Erythroblast (primary cell): ENCODE measurements around the gene TOMM34.

Source experiments
- GATA1 ChIP-seq: IDR thresholded peaks from 2 replicates; pipeline ENCODE4 v1.6.1; 2011; ENCODE audit warnings: low read depth, mild to moderate bottlenecking, control low read depth, low read length, moderate library complexity
- POLR2A ChIP-seq: IDR thresholded peaks from 2 replicates; pipeline ENCODE4 v1.6.1; 2011; ENCODE audit warnings: mild to moderate bottlenecking, low read length

GRCh38 chr20:44952731-44953130 lies 7.5 kb downstream of the TOMM34 start:
- TF ChIP-seq POLR2A: no peak
- TF ChIP-seq GATA1: no peak
